OCI-M1 (cell line): Measurements from ENCODE around the gene INPP4B.
"Not testable (repeated sequence)": the region's sequence is repeated elsewhere in the genome, so short reads cannot be mapped to it uniquely, and the experiment has no call there.

ENCODE experiments used
- DNase-seq: peaks from one replicate; lab custom pipeline; 2025; lab: John Stamatoyannopoulos, UW

Gene INPP4B

GRCh38 chr4:142824368-142824767, 21.7 kb downstream of the INPP4B start:
- no peak for DNase-seq

GRCh38 chr4:142823796-142824195, 22.3 kb downstream of the INPP4B start:
- DNase-seq = no peak

GRCh38 chr4:142818476-142818875, 27.6 kb downstream of the INPP4B start:
- no peak for DNase-seq

GRCh38 chr4:142818031-142818430, 28.1 kb downstream of the INPP4B start:
- DNase-seq = peak; percentile 37

GRCh38 chr4:142817442-142817841, 28.7 kb downstream of the INPP4B start:
- DNase-seq = peak; percentile 86

- DNase-seq = peak; percentile 24
These were observed 30.3 kb downstream of the INPP4B start for GRCh38 chr4:142815834-142816233.

GRCh38 chr4:142813388-142813787, 32.7 kb downstream of the INPP4B start:
- no peak for DNase-seq

- no peak for DNase-seq
These were observed 34.0 kb downstream of the INPP4B start for GRCh38 chr4:142812091-142812490.

- DNase-seq = no peak
These were observed 35.1 kb downstream of the INPP4B start for GRCh38 chr4:142811034-142811433.

- no peak for DNase-seq
These were observed 36.5 kb downstream of the INPP4B start for GRCh38 chr4:142809559-142809958.

- DNase-seq = not testable (repeated sequence)
These were observed 42.2 kb downstream of the INPP4B start for GRCh38 chr4:142803879-142804278.

- DNase-seq = no peak
These were observed 44.1 kb downstream of the INPP4B start for GRCh38 chr4:142801966-142802365.

GRCh38 chr4:142781114-142781513, 65.0 kb downstream of the INPP4B start:
- no peak for DNase-seq

- no peak for DNase-seq
These were observed 67.2 kb downstream of the INPP4B start for GRCh38 chr4:142778900-142779299.

- no peak for DNase-seq
These were observed 67.7 kb downstream of the INPP4B start for GRCh38 chr4:142778430-142778829.

- DNase-seq = no peak
These were observed 68.9 kb downstream of the INPP4B start for GRCh38 chr4:142777045-142777743.

GRCh38 chr4:142776026-142776425, 70.1 kb downstream of the INPP4B start:
- DNase-seq = peak; percentile 26

- no peak for DNase-seq
These were observed 72.6 kb downstream of the INPP4B start for GRCh38 chr4:142773505-142773904.

- DNase-seq = no peak
These were observed 83.8 kb downstream of the INPP4B start for GRCh38 chr4:142762280-142762679.

- no peak for DNase-seq
These were observed 93.8 kb downstream of the INPP4B start for GRCh38 chr4:142752202-142752786.

GRCh38 chr4:142743121-142743825, 102.8 kb downstream of the INPP4B start:
- DNase-seq = no peak

GRCh38 chr4:142741995-142742394, 104.1 kb downstream of the INPP4B start:
- no peak for DNase-seq

- no peak for DNase-seq
These were observed 117.9 kb downstream of the INPP4B start for GRCh38 chr4:142728233-142728632.
